GM12801 (cell line): ENCODE data around the gene BORCS8.

Experiments used
- CTCF ChIP-seq: IDR thresholded peaks from one replicate; pipeline ENCODE4 v1.5.1; 2011; ENCODE audit warnings: control low read depth; ENCODE audit not compliant: insufficient read length; ENCODE audit errors: extremely low read depth

The BORCS8 gene

DNA sequence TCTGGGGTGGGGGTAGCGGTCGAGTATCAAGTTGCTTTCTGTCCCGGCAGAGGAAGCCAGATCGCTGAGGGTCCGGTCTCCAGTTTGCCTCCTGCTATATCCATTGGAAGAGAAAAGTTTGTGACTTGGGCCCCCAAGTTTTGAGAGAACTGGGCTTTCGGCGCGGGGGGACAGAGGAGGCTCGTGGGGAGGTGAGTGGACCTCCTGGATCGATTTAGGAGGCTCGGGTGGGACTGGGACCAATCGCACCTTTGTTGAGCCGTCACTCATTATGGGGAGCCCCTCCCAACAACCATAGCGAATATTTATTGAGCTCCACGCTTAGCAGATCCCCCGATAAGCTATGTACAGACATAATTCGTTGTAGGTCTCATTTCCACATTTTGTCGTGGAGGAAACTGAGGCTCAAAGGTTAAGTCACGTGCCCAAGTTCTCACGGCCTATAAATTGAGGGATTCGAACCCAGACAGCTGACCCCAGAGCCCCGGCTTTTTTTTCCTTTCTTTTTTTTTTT is 1.0 kb upstream of the BORCS8 start:
- TF ChIP-seq CTCF, result no peak

GRCh38 chr19:19191768-19192077 is 229 bp downstream of the BORCS8 start:
- no peak for TF ChIP-seq CTCF

GRCh38 chr19:19186742-19187141 is 5.2 kb downstream of the BORCS8 start:
- no peak for TF ChIP-seq CTCF

- TF ChIP-seq CTCF, result no peak
Measured at GRCh38 chr19:19185853-19186740, 5.9 kb downstream of the BORCS8 start.

GRCh38 chr19:19181488-19181998 is 10.4 kb downstream of the BORCS8 start:
- no peak for TF ChIP-seq CTCF

DNA sequence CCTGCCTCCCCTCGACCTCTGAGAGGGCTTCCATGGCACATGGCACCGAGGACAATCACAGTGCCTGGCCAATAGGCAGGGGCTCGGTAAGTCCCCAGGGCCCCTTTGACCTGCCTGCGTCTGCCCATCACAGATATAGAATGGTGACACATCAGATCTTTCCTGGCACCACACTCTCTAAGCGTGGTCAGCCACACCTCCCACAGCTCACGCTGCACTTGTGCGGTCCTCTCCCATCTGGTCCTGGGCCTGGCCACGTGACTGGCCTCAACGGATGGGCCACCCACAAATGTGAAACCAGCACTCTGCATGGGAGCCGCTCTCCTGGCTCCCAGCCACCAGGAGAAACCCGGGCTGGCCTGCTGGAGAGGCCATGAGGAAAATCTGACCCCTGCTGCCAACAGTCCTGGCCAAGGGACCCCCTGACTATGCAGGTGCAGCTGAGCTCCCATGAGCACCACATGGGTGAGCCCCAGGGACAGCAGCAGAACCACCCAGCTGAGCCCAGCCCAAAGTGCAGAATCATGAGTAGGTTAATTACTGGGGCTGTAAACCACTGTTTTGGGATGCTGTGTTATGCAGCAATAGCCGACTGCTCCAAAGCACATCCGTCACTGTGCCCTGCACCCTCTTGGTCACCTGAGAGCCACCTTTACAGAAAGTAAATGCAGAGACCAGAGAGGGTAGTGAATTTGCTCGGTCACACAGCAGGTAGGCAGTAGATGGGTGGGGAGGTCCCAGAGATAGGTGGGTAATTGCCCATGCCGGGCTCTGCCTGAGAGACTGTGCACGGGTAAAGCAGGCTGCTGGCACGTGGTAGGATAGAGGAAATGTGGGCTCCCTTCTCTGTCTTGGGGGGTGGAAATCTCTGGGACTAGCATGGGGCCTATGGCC is 12.2 kb downstream of the BORCS8 start:
- no peak for TF ChIP-seq CTCF

- TF ChIP-seq CTCF, result no peak
Measured at GRCh38 chr19:19176950-19177349, 15.0 kb downstream of the BORCS8 start.
